Esophagus squamous epithelium (tissue), 5 donors: ENCODE data around the gene RNF213. TPM values are rescaled to one million over a fixed set of nuclear protein-coding genes. Genes with fewer than 3 reads are reported as not detected.

Experiments used
- DNase-seq: peaks from one replicate; lab custom pipeline; 2025; lab: John Stamatoyannopoulos, UW
- H3K27ac ChIP-seq, 4 donors: fragments of 200-600 bp; sonication (generic); one replicate each; pipeline ENCODE4 v1.5.1; 2016 to 2019; ENCODE audit warnings: mild to moderate bottlenecking in 1 of 4
- H3K27me3 ChIP-seq, 4 donors: fragments of 200-600 bp; sonication (generic); 1 replicate in 3 of 4; 2 replicates in 1 of 4; pipeline versions ENCODE4 v1.5.1 to v1.6.0; 2017 to 2021; ENCODE audit warnings: antibody characterized with exemption in 1 of 4
- H3K36me3 ChIP-seq, 3 donors: fragments of 200-600 bp; sonication (generic); one replicate each; pipeline ENCODE4 v1.5.1; 2016 to 2019
- H3K4me1 ChIP-seq, 3 donors: fragments of 200-600 bp; sonication (generic); one replicate each; pipeline ENCODE4 v1.5.1; 2017 to 2019
- H3K4me3 ChIP-seq, 4 donors: fragments of 200-600 bp; sonication (generic); 1 replicate in 3 of 4; 2 replicates in 1 of 4; pipeline ENCODE4 v1.5.1; 2016 to 2019; ENCODE audit warnings: mild to moderate bottlenecking in 2 of 4, moderate library complexity in 1 of 4
- H3K9me3 ChIP-seq, 3 donors: fragments of 200-600 bp; sonication (generic); one replicate each; pipeline ENCODE4 v1.5.1; 2016 to 2019
- POLR2A ChIP-seq, 4 donors: fragments of 450-650 bp; IDR thresholded peaks; one replicate each; pipeline ENCODE4 v1.6.1; 2017; ENCODE audit warnings: antibody characterized with exemption in 4 of 4, mild to moderate bottlenecking in 4 of 4, moderate library complexity in 3 of 4
- WGBS, 2 donors: methylation state at CpG; one replicate each; pipeline ENCODE4 v1.1.5; 2018; 5-methylcytosine and 5-hydroxymethylcytosine counted together
- intact Hi-C: fragments of 100-400 bp; cut with DNase I; formaldehyde crosslinking; loops from one replicate; pipeline ENCODE4 v1.15.0; 2022
- total RNA-seq, 4 donors: library from RNA; depleted of rRNA; stranded (reverse); fragments of >200 nt; gene quantifications; one replicate each; pipeline ENCODE4 v1.1.0, GENCODE V29; 2016
- TF ChIP-seq, protein P1 (sequence below), 6 experiments: fragments of 450-650 bp in 4 of 6; fragments of 200-600 bp in 2 of 6; sonication (generic) in 2 of 6; IDR thresholded peaks; one replicate each; pipeline ENCODE4 v1.5.1; 2016 to 2019; ENCODE audit warnings: antibody characterized with exemption in 6 of 6, mild to moderate bottlenecking in 4 of 6, moderate library complexity in 4 of 6
- donor health status: DM: yes; HTN: yes; CAD: no.

RNF213 gene
- total RNA-seq, 4 donors from 2014 or later: 56.1 to 67.9 (median 60.9) TPM

- H3K4me1 ChIP-seq: peaks cover 9 to 34% (median 24%) of the 10 kb centered on the region in 3 donors
- no peaks in the 10 kb centered on the region for H3K27me3 ChIP-seq
- H3K4me3 ChIP-seq: no peak overlapping the region
- peaks cover 0 to 38% (median 0%) of the 10 kb centered on the region in 3 donors for H3K36me3 ChIP-seq
- H3K9me3 ChIP-seq: no peaks in the 10 kb centered on the region
- H3K27ac ChIP-seq: no peak overlapping the region
- intact Hi-C loops: no loop called here
- WGBS, 2 donors: 83 to 84% methylated on average over 6 of the region's 6 CpGs
- DNase-seq: no peak
- TF ChIP-seq, protein P1, sequence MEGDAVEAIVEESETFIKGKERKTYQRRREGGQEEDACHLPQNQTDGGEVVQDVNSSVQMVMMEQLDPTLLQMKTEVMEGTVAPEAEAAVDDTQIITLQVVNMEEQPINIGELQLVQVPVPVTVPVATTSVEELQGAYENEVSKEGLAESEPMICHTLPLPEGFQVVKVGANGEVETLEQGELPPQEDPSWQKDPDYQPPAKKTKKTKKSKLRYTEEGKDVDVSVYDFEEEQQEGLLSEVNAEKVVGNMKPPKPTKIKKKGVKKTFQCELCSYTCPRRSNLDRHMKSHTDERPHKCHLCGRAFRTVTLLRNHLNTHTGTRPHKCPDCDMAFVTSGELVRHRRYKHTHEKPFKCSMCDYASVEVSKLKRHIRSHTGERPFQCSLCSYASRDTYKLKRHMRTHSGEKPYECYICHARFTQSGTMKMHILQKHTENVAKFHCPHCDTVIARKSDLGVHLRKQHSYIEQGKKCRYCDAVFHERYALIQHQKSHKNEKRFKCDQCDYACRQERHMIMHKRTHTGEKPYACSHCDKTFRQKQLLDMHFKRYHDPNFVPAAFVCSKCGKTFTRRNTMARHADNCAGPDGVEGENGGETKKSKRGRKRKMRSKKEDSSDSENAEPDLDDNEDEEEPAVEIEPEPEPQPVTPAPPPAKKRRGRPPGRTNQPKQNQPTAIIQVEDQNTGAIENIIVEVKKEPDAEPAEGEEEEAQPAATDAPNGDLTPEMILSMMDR (IDR thresholded peaks at IDR 0.05): no peak
- TF ChIP-seq POLR2A (IDR thresholded peaks at IDR 0.05): no peak
Measured at GRCh38 chr17:80416940-80417293, 156.3 kb downstream of the RNF213 start.

DNA sequence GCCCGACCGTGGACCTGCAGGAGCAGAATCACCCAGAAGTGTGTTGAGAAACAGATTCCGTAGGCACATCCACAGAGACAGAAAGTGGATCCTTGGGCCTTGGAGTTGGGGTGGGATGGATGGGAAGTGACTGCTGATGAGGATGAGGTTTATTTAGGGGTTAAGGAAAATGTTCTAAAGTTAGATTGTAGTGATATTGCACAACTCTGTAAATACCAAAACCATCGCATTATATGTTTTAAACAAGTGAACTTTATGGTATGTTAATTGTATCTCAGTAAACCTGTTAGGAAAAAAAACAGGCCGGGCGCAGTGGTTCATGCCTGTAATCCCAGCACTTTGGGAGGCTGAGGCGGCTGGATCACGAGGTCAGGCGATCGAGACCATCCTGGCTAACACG is 157.9 kb downstream of the RNF213 start:
- Histone ChIP-seq H3K9me3 (no peaks in the 10 kb centered on the region), H3K4me3 (no peak overlapping the region), H3K27ac (no peak overlapping the region), H3K4me1 (peaks cover 17 to 40% (median 22%) of the 10 kb centered on the region in 3 donors), H3K27me3 (no peaks in the 10 kb centered on the region), H3K36me3 (peaks cover 0 to 38% (median 0%) of the 10 kb centered on the region in 3 donors)
- 94% methylated on average over 11 of the region's 11 CpGs for WGBS, 2 donors
- no peak for DNase-seq
- TF ChIP-seq, protein P1 (IDR thresholded peaks at IDR 0.05): no peak
- TF ChIP-seq POLR2A (IDR thresholded peaks at IDR 0.05): no peak
- intact Hi-C loops: no loop called here

GRCh38 chr17:80419255-80419654 is 158.6 kb downstream of the RNF213 start:
- H3K4me1 ChIP-seq: peaks cover 15 to 39% (median 18%) of the 10 kb centered on the region in 3 donors
- TF ChIP-seq, protein P1 (IDR thresholded peaks at IDR 0.05): no peak
- no peak for TF ChIP-seq POLR2A (IDR thresholded peaks at IDR 0.05)
- peaks cover 0 to 38% (median 0%) of the 10 kb centered on the region in 3 donors for H3K36me3 ChIP-seq
- WGBS, 2 donors: 70 to 89% methylated on average over 4 to 8 of the region's 11 CpGs
- H3K27ac ChIP-seq: no peak overlapping the region
- no peak overlapping the region for H3K4me3 ChIP-seq
- H3K27me3 ChIP-seq: no peaks in the 10 kb centered on the region
- DNase-seq: no peak
- intact Hi-C loops: no loop called here
- no peaks in the 10 kb centered on the region for H3K9me3 ChIP-seq

GRCh38 chr17:80421381-80422090 is 160.9 kb downstream of the RNF213 start:
- TF ChIP-seq POLR2A (IDR thresholded peaks at IDR 0.05): no peak
- no peaks in the 10 kb centered on the region for H3K27me3 ChIP-seq
- no peak for DNase-seq
- WGBS, 2 donors: 69 to 90% methylated on average over 6 to 10 of the region's 20 CpGs
- no peaks in the 10 kb centered on the region for H3K9me3 ChIP-seq
- intact Hi-C loops: loop anchor here (10.0 kb wide), 1 partner anchor 153 kb away; no protein-coding TSS in a partner anchor
- peaks cover 3 to 26% (median 8%) of the 10 kb centered on the region in 3 donors for H3K4me1 ChIP-seq
- peaks cover 0 to 38% (median 0%) of the 10 kb centered on the region in 3 donors for H3K36me3 ChIP-seq
- H3K4me3 ChIP-seq: no peak overlapping the region
- no peak overlapping the region for H3K27ac ChIP-seq

GRCh38 chr17:80422276-80422675 is 161.6 kb downstream of the RNF213 start:
- intact Hi-C loops: loop anchor here (10.0 kb wide), 1 partner anchor 153 kb away; no protein-coding TSS in a partner anchor
- Histone ChIP-seq H3K9me3 (no peaks in the 10 kb centered on the region), H3K36me3 (peaks cover 0 to 34% (median 0%) of the 10 kb centered on the region in 3 donors), H3K27ac (no peak overlapping the region), H3K4me3 (no peak overlapping the region), H3K4me1 (peaks cover 3 to 26% (median 8%) of the 10 kb centered on the region in 3 donors), H3K27me3 (no peaks in the 10 kb centered on the region)
- no peak for DNase-seq
- no peak for TF ChIP-seq POLR2A (IDR thresholded peaks at IDR 0.05)
- TF ChIP-seq, protein P1 (IDR thresholded peaks at IDR 0.05): no peak
- WGBS, 2 donors: 84 to 88% methylated on average over 15 of the region's 18 CpGs
